Liver (tissue), 9 donors: Measurements from ENCODE around the gene HTR1B. TPM values are rescaled to one million over a fixed set of nuclear protein-coding genes. Genes with fewer than 3 reads are reported as not detected.

ENCODE experiments used
- DNase-seq: peaks from one replicate; pipeline ENCODE4 v3.0.0-alpha.2; 2017; ENCODE audit warnings: low spot score
- H3K27ac ChIP-seq, 2 donors: one replicate each; pipeline ENCODE4 v1.7.0; 2013; ENCODE audit warnings: inconsistent platforms in 2 of 2, low read length in 2 of 2, control low read depth in 1 of 2, low read depth in 1 of 2, mild to moderate bottlenecking in 1 of 2
- H3K27me3 ChIP-seq, 4 donors: one replicate each; pipeline versions ENCODE4 v1.6.1 to v1.7.0; 2013; ENCODE audit warnings: low read length in 3 of 4, inconsistent platforms in 1 of 4, mild to moderate bottlenecking in 1 of 4, moderate library complexity in 1 of 4; ENCODE audit not compliant: control insufficient read depth in 4 of 4, insufficient read depth in 4 of 4
- H3K36me3 ChIP-seq, 4 donors: one replicate each; pipeline versions ENCODE4 v1.6.1 to v1.7.0; 2013; ENCODE audit warnings: low read length in 3 of 4, mild to moderate bottlenecking in 3 of 4, low read depth in 1 of 4, moderate library complexity in 1 of 4; ENCODE audit not compliant: control insufficient read depth in 4 of 4, insufficient read depth in 3 of 4
- H3K4me1 ChIP-seq, 4 donors: one replicate each; pipeline versions ENCODE4 v1.6.1 to v1.7.0; 2013; ENCODE audit warnings: low read length in 3 of 4, mild to moderate bottlenecking in 3 of 4, moderate library complexity in 1 of 4; ENCODE audit not compliant: control insufficient read depth in 4 of 4, insufficient read depth in 4 of 4
- H3K4me3 ChIP-seq, 3 donors: one replicate each; pipeline versions ENCODE4 v1.6.1 to v1.7.0; 2013; ENCODE audit warnings: low read length in 3 of 3, control low read depth in 1 of 3, low read depth in 1 of 3, mild to moderate bottlenecking in 1 of 3
- H3K9ac ChIP-seq, 2 donors: one replicate each; pipeline ENCODE4 v1.7.0; 2013; ENCODE audit warnings: low read length in 2 of 2, mild to moderate bottlenecking in 2 of 2, moderate library complexity in 2 of 2, control low read depth in 1 of 2, low read depth in 1 of 2
- H3K9me3 ChIP-seq, 4 donors: one replicate each; pipeline versions ENCODE4 v1.6.1 to v1.7.0; 2013; ENCODE audit warnings: low read length in 3 of 4; ENCODE audit not compliant: control insufficient read depth in 4 of 4
- GABPA ChIP-seq, 2 donors: IDR thresholded peaks in 1 of 2; conservative IDR thresholded peaks in 1 of 2; 2 replicates each; pipeline ENCODE4 v1.6.1; 2016; ENCODE audit warnings: antibody characterized with exemption in 2 of 2, mild to moderate bottlenecking in 1 of 2, moderate library complexity in 1 of 2
- HNF4A ChIP-seq, 2 donors: conservative IDR thresholded peaks; 2 replicates each; pipeline ENCODE4 v1.6.1; 2016; ENCODE audit warnings: antibody characterized with exemption in 2 of 2, mild to moderate bottlenecking in 2 of 2
- HNF4G ChIP-seq: IDR thresholded peaks from 2 replicates; pipeline ENCODE4 v1.6.1; 2016; ENCODE audit warnings: antibody characterized with exemption
- NR2F2 ChIP-seq: IDR thresholded peaks from 2 replicates; pipeline ENCODE4 v1.6.1; 2016; ENCODE audit warnings: antibody characterized with exemption
- TAF1 ChIP-seq: conservative IDR thresholded peaks from 2 replicates; pipeline ENCODE4 v1.6.1; 2016; ENCODE audit warnings: antibody characterized with exemption, mild to moderate bottlenecking
- YY1 ChIP-seq: IDR thresholded peaks from 2 replicates; pipeline ENCODE4 v1.6.1; 2016; ENCODE audit warnings: antibody characterized with exemption, mild to moderate bottlenecking
- WGBS: extraction: QIAGEN DNeasy Blood & Tissue Kit; methylation state at CpG from one replicate; pipeline ENCODE4 v1.1.7; 2013; 5-methylcytosine and 5-hydroxymethylcytosine counted together
- polyA plus RNA-seq, 2 donors: library from polyadenylated mRNA; stranded (reverse) in 1 of 2; unstranded in 1 of 2; fragments of 200-250 nt in 1 of 2; fragments of >200 nt in 1 of 2; fragmentation: Nextera tagmentation in 1 of 2; extraction: Ambion mirVana in 1 of 2; gene quantifications; one replicate each; pipeline versions ENCODE4 v1.2.1 to v1.2.3, GENCODE V29; 2013 to 2015
- total RNA-seq, 2 donors: library from RNA; depleted of rRNA; stranded (reverse); fragments of >200 nt; gene quantifications; one replicate each; pipeline ENCODE4 v1.2.3, GENCODE V29; 2014
- TF ChIP-seq, protein P1 (sequence below): IDR thresholded peaks from 2 replicates; pipeline ENCODE4 v1.6.1; 2016; ENCODE audit warnings: antibody characterized with exemption
- TF ChIP-seq, protein P2 (sequence below): IDR thresholded peaks from 2 replicates; pipeline ENCODE4 v1.6.1; 2016; ENCODE audit warnings: antibody characterized with exemption
- TF ChIP-seq, protein P3 (sequence below): IDR thresholded peaks from 2 replicates; pipeline ENCODE4 v1.6.1; 2016; ENCODE audit warnings: antibody characterized with exemption, mild to moderate bottlenecking
- donor health status: healthy.
- donor health status: healthy.
- donor health status: healthy.
- donor health status: healthy.
- donor health status: healthy.

Gene HTR1B
- total and polyA plus RNA-seq, 4 donors = 0.08 TPM; not detected in 3

DNA sequence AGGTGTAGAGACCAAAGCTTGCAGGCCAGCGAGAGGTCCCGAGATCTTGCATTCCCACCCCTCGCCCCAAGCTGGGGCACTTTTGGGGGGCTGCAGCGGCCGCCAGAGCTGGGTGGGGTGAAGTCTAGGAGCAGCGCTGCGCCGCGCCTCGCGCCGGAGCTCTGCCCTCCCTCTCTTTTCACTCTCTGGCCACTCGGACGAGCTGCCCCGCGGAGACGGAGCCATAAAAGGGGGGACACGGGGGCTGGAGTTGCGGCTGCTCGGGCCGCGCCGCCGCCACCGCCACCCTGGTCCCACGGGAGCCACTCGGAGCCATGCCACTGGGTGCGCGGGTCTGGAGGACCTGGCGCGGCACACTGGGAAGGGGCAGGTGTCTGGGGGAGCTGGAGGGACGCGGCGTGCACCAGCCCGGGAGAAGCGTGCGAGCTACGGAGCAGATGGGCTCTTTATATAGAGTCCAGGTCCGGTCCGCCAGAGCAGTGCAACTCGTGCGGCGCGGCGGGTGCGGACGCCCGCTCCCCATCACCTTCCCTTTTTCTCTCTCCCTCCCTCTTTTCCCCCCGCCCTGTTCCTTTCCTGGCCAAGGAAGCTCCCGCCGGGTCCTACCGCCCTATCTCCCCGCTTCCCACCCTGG, 687 bp upstream of the HTR1B start:
- WGBS = 3% methylated on average over 53 of the region's 53 CpGs

DNA sequence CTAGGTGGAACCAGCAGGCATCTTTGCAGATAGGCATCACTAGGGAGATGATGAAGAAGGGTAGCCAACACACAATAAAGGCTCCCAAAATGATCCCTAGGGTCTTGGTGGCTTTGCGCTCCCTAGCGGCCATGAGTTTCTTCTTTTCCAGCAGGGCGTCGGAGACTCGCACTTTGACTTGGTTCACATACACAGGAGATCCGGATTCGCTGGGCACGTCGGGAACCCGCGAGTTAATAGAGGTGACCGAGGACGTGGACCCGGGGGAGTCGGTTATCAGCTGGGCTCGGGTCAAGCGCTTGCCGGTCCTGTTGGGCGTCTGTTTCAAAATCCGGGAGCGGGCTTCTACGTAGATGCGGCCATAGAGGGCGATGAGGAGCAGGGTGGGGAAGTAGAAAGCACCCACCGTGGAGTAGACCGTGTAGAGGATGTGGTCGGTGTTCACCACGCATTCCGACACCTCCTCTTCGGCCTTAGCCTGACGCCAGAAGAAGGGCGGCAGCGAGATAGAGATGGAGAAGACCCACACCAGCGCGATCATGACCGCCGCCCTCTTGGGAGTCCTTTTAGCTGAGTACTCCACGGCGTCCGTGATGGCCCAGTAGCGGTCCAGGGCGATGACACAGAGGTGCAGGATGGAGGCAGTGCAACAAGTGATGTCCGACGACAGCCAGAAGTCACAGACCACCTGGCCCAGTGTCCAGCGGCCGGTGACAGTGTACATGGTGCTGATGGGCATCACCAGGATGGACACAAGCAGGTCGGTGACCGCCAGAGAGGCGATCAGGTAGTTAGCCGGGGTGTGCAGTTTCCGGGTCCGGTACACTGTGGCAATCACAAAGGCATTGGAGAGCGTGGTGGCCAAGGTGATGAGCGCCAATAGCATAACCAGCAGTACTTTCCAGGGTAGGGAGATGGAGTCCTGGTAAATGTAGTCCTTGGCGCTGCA, 658 bp downstream of the HTR1B start:
- H3K4me3 ChIP-seq = peak overlapping the region in 1 of 3 donors; percentile 22
- peaks cover 0 to 25% (median 22%) of the 10 kb centered on the region in 4 donors for H3K27me3 ChIP-seq
- H3K27ac ChIP-seq = no peak overlapping the region
- H3K9me3 ChIP-seq = no peaks in the 10 kb centered on the region
- peaks cover 2 to 32% (median 14%) of the 10 kb centered on the region in 4 donors for H3K4me1 ChIP-seq
- TF ChIP-seq TAF1 (no peak), HNF4A (conservative IDR thresholded peaks at IDR 0.05) (no peak), YY1 (no peak), NR2F2 (no peak)
- no peak overlapping the region for H3K9ac ChIP-seq
- DNase-seq = no peak
- no peaks in the 10 kb centered on the region for H3K36me3 ChIP-seq
- 6% methylated on average over 55 of the region's 55 CpGs for WGBS

More for the DNA sequence above, 687 bp upstream of the HTR1B start:
- H3K36me3 ChIP-seq = no peaks in the 10 kb centered on the region
- TF ChIP-seq NR2F2 = no peak
- TF ChIP-seq HNF4G = no peak
- TF ChIP-seq, protein P1, sequence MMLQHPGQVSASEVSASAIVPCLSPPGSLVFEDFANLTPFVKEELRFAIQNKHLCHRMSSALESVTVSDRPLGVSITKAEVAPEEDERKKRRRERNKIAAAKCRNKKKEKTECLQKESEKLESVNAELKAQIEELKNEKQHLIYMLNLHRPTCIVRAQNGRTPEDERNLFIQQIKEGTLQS = no peak
- TF ChIP-seq YY1 = no peak
- TF ChIP-seq, protein P2, sequence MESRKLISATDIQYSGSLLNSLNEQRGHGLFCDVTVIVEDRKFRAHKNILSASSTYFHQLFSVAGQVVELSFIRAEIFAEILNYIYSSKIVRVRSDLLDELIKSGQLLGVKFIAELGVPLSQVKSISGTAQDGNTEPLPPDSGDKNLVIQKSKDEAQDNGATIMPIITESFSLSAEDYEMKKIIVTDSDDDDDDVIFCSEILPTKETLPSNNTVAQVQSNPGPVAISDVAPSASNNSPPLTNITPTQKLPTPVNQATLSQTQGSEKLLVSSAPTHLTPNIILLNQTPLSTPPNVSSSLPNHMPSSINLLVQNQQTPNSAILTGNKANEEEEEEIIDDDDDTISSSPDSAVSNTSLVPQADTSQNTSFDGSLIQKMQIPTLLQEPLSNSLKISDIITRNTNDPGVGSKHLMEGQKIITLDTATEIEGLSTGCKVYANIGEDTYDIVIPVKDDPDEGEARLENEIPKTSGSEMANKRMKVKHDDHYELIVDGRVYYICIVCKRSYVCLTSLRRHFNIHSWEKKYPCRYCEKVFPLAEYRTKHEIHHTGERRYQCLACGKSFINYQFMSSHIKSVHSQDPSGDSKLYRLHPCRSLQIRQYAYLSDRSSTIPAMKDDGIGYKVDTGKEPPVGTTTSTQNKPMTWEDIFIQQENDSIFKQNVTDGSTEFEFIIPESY = no peak
- TF ChIP-seq GABPA (IDR thresholded peaks at IDR 0.05 in 1 of 2, conservative IDR thresholded peaks at IDR 0.05 in 1 of 2) = no peak
- TF ChIP-seq, protein P3, sequence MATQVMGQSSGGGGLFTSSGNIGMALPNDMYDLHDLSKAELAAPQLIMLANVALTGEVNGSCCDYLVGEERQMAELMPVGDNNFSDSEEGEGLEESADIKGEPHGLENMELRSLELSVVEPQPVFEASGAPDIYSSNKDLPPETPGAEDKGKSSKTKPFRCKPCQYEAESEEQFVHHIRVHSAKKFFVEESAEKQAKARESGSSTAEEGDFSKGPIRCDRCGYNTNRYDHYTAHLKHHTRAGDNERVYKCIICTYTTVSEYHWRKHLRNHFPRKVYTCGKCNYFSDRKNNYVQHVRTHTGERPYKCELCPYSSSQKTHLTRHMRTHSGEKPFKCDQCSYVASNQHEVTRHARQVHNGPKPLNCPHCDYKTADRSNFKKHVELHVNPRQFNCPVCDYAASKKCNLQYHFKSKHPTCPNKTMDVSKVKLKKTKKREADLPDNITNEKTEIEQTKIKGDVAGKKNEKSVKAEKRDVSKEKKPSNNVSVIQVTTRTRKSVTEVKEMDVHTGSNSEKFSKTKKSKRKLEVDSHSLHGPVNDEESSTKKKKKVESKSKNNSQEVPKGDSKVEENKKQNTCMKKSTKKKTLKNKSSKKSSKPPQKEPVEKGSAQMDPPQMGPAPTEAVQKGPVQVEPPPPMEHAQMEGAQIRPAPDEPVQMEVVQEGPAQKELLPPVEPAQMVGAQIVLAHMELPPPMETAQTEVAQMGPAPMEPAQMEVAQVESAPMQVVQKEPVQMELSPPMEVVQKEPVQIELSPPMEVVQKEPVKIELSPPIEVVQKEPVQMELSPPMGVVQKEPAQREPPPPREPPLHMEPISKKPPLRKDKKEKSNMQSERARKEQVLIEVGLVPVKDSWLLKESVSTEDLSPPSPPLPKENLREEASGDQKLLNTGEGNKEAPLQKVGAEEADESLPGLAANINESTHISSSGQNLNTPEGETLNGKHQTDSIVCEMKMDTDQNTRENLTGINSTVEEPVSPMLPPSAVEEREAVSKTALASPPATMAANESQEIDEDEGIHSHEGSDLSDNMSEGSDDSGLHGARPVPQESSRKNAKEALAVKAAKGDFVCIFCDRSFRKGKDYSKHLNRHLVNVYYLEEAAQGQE = no peak
- H3K4me1 ChIP-seq = peaks cover 2 to 32% (median 14%) of the 10 kb centered on the region in 4 donors
- H3K4me3 ChIP-seq = peak overlapping the region in 1 of 3 donors; percentile 26
- H3K27ac ChIP-seq = no peak overlapping the region
- DNase-seq = no peak
- no peaks in the 10 kb centered on the region for H3K9me3 ChIP-seq
- H3K27me3 ChIP-seq = peaks cover 0 to 22% (median 21%) of the 10 kb centered on the region in 4 donors
- H3K9ac ChIP-seq = no peak overlapping the region
